Astrocyte of the cerebellum (primary cell): ENCODE results near the gene RAX.

Experiments
- DNase-seq: peaks from one replicate; pipeline ENCODE4 v3.0.0-alpha.2; 2011; ENCODE audit warnings: low read depth
- H3K4me3 ChIP-seq: 2 replicates; pipeline ENCODE4 v1.5.1; 2011; ENCODE audit warnings: mild to moderate bottlenecking, low read depth, low read length, moderate library complexity
- CTCF ChIP-seq: IDR thresholded peaks from 2 replicates; pipeline ENCODE4 v1.5.1; 2012; ENCODE audit warnings: low read length, low read depth, moderate library complexity, mild to moderate bottlenecking; ENCODE audit errors: missing control alignments
- in situ Hi-C: cut with HindIII; loops from 2 replicates; pipeline ENCODE4 v1.10.0; 2017; ENCODE audit warnings: low sequenced_read_pairs

RAX gene

DNA sequence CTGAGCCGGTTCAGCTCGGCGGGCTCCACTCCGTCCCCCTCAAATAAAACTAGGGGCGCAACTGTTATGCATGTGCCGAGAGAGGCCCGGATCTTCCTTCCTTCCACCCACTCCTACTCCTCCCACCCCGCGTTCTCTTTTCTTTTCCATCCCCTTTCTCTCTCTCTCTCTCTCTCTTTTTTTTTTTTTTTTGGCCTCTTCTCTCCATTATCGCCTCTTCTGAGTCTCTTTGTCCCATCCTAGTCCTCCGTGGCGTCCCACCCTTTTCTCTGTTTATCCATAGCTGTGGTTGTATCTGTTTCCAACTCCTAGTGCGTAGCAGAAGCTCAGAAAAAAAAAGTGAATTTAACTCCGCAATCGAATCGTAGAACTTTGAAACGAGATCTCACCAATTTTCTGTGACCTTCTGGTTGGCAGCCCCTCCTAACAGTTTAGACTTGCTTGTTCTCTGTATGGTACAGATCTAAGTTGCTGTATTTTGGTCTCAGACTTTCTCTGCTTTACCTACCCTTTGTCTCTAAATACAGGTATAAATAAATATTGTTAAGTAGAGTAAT lies 3.6 kb downstream of the RAX start:
- H3K4me3 ChIP-seq: no peak overlapping the region
- in situ Hi-C loops: no loop called here
- DNase-seq: no peak
- TF ChIP-seq CTCF: no peak

DNA sequence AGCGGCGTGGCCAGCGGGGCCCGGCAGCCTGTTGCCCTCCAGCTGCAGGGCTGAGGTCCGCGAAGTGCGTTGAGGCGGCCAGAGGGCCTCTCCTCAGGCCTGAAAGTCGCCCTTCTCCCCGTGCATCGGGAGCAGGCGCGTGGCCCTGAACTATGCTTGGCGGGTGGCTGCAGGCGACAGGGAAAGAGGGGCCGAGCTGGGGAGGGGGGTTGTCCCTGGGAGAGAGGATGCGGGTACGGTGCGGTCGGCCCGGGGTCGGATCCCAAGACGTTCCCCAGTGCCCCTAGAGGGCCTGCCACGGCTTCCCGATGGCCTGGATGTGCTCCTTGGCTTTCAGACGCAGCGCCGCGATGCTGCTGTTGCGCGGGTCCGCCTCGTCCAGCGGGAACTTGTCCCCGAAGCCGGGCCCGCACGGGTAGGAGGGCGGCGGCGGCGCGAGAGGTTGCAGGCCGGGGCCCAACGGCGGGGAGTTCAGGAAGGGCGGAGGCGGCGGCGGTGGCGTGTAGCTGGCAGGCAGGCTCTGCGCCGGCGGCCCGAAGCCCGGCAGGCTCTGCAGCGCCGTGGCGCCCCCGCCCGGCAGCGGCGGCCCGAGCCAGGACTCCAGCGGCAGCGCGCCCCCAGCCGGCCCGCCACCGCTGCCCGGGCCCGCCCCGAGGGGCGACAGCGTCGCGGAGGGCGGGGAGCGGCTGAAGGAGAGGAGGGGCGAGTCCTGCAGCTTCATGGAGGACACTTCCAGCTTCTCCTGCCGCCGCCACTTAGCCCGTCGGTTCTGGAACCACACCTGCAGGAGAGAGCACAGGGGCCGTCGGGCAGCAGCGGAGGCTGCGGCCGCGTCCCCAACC lies 4.3 kb downstream of the RAX start:
- TF ChIP-seq CTCF: no peak
- H3K4me3 ChIP-seq: no peak overlapping the region
- in situ Hi-C loops: no loop called here
- no peak for DNase-seq

GRCh38 chr18:59268127-59268720 lies 5.0 kb downstream of the RAX start:
- DNase-seq: no peak
- no peak for TF ChIP-seq CTCF
- no peak overlapping the region for H3K4me3 ChIP-seq
- in situ Hi-C loops: no loop called here

DNA sequence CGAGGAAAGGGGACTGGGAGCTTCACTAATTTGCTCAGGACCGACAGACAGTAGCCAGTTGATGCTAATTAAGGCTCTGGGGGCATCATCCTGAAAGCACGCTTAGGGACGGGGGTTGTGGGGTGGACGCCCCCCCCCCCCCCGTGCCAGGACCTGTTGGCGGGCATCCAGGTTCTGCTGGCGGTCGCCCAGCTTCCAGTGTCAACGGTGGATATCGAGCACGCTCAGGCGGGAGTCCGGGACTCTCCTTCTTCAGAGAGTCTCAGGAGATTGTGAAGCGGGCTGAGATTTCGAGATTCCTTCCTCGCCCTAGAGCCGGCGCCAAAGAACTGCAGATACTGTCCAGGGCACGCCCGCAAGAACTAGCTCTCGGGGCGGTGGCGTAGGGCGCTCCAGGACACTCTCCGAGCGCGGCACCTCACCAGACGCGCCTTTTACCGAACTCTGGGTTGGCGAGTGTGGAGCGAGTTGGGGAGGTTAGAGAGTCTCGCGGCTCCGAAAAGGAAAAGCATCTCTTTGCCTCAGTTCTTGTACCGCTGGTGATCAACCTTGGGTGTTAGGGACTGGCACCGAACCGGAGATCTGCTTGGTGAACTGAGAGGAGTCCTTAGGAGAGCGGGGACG lies 5.6 kb downstream of the RAX start:
- in situ Hi-C loops: no loop called here
- TF ChIP-seq CTCF: no peak
- DNase-seq: no peak
- no peak overlapping the region for H3K4me3 ChIP-seq

GRCh38 chr18:59266886-59267502 lies 6.3 kb downstream of the RAX start:
- H3K4me3 ChIP-seq: no peak overlapping the region
- no peak for DNase-seq
- no peak for TF ChIP-seq CTCF
- in situ Hi-C loops: no loop called here

DNA sequence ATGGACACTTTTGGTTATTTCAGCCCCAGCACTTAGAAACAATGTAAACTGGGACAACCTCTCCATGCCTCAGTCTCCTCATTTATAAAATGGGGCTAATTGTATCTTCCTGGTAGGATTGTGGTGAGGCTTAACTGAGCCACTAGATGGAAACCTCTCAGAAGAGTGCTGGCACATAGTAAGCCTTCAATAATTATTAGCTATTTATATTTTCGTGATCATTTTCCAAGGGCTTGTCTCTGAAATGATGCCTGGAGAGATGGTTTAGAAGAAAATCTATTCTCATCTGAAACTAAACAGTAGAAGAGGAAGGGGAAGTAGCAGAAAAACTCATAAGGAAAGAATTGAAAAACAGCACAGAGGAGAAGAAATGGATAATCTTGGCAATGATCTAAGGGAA lies 6.8 kb downstream of the RAX start:
- H3K4me3 ChIP-seq: no peak overlapping the region
- TF ChIP-seq CTCF: no peak
- in situ Hi-C loops: no loop called here
- no peak for DNase-seq
